Suprapubic skin (tissue), 4 donors: ENCODE measurements around the gene ALOX15.

Experiments used
- EP300 ChIP-seq: sonication (generic); formaldehyde crosslinking; IDR thresholded peaks from one replicate; pipeline ENCODE4 v1.6.1; 2017; ENCODE audit warnings: antibody characterized with exemption
- POLR2A ChIP-seq, 2 donors: fragments of 450-650 bp; IDR thresholded peaks; one replicate each; pipeline ENCODE4 v1.6.1; 2017; ENCODE audit warnings: antibody characterized with exemption in 2 of 2, mild to moderate bottlenecking in 2 of 2, moderate library complexity in 2 of 2
- POLR2AphosphoS5 ChIP-seq, 3 donors: sonication (generic); formaldehyde crosslinking; IDR thresholded peaks; one replicate each; pipeline ENCODE4 v1.6.1; 2017; ENCODE audit warnings: antibody characterized with exemption in 3 of 3

DNA sequence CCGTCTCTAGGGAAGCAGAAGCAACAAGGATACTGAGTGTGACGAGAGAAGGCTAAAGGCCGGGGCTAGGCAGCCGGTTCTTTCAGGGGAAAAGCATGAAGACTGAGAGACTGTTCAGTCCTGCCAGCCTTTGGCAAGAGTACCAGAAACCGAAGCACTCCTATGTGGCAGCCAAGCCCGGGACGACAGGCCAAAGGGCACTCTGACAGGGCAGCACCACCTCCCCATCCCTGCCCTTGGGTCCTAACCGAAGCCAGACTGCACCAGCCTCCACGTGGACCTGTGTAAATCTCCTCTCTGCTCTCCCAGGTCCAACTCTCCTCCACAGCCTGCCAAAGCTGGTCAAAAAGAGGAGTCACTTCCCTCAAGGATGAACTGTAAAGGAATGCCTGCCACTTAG lies 23.5 kb upstream of the ALOX15 start:
- TF ChIP-seq POLR2A (IDR thresholded peaks at IDR 0.05) (no peak), EP300 (no peak), POLR2AphosphoS5 (IDR thresholded peaks at IDR 0.05) (no peak)
